ENCODE measurements around the gene NEK11. TPM values are rescaled to one million over a fixed set of nuclear protein-coding genes. Genes with fewer than 3 reads are reported as not detected.

The NEK11 gene
- total RNA-seq, 4 donors from 2014 or later, result 2.3 to 25.2 (median 8.4) TPM

GRCh38 chr3:131082246-131082645 is 55.6 kb downstream of the NEK11 start:
- Histone ChIP-seq H3K4me3 (no peak overlapping the region), H3K4me1 (no peaks in the 10 kb centered on the region), H3K36me3 (no peaks in the 10 kb centered on the region), H3K27me3 (no peaks in the 10 kb centered on the region), H3K27ac (no peak overlapping the region), H3K9me3 (no peaks in the 10 kb centered on the region)
- intact Hi-C loops (cut with DNase I; ENCODE audit: low total_unique reads), result no loop called here
- DNase-seq, result no peak
- TF ChIP-seq POLR2A (IDR thresholded peaks at IDR 0.05), result no peak
- TF ChIP-seq, protein P1, sequence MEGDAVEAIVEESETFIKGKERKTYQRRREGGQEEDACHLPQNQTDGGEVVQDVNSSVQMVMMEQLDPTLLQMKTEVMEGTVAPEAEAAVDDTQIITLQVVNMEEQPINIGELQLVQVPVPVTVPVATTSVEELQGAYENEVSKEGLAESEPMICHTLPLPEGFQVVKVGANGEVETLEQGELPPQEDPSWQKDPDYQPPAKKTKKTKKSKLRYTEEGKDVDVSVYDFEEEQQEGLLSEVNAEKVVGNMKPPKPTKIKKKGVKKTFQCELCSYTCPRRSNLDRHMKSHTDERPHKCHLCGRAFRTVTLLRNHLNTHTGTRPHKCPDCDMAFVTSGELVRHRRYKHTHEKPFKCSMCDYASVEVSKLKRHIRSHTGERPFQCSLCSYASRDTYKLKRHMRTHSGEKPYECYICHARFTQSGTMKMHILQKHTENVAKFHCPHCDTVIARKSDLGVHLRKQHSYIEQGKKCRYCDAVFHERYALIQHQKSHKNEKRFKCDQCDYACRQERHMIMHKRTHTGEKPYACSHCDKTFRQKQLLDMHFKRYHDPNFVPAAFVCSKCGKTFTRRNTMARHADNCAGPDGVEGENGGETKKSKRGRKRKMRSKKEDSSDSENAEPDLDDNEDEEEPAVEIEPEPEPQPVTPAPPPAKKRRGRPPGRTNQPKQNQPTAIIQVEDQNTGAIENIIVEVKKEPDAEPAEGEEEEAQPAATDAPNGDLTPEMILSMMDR (IDR thresholded peaks at IDR 0.05), result no peak

DNA sequence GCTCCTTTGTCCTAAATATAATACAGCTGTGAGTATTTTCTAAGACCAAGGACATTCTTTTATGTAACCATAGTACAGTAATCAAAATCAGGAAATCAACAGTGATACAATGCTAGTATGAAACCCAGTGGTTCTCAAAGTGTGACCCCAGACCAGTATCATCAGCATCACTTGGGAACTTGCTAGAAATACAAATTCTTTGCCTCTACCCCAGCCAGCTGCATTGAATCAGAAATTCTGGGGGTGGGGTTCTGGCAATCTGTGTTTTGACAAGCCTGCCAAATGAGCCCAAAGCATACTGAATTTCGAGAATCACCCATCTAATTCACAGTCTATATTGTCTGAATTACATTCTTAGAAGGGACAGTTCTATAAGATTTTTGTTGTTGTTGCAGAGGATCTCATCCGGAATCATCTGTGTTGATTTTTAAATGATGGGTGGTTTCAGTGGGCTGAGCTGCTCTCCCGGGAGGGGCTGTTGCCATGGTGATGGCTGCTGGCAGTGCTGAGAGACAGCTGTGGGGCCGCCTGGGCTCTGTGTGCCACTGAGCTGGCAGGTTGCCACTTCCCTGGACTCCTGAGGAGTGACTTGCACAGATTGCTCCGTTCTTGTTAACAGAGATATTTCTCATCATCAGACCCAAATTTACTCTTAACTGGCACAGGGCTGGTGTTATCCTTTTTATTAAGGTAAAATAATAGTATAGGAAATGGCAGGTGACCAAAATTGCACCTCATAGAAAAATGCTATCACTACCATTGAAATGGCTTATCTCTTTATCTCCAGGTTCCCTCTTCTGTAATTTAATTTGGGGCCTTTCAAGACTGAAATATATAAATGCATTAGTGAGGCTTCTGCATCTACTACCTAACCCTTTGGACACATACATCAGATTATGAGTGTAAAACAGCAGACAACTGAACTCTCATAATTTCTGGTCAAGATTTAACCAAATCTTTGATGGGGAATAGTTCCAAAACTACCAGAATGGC is 56.5 kb downstream of the NEK11 start:
- no peaks in the 10 kb centered on the region for H3K9me3 ChIP-seq
- intact Hi-C loops (cut with DNase I; ENCODE audit: low total_unique reads), result no loop called here
- no peak overlapping the region for H3K4me3 ChIP-seq
- DNase-seq, result no peak
- no peaks in the 10 kb centered on the region for H3K4me1 ChIP-seq
- H3K36me3 ChIP-seq, result no peaks in the 10 kb centered on the region
- TF ChIP-seq POLR2A (IDR thresholded peaks at IDR 0.05), result no peak
- no peak overlapping the region for H3K27ac ChIP-seq
- H3K27me3 ChIP-seq, result no peaks in the 10 kb centered on the region

DNA sequence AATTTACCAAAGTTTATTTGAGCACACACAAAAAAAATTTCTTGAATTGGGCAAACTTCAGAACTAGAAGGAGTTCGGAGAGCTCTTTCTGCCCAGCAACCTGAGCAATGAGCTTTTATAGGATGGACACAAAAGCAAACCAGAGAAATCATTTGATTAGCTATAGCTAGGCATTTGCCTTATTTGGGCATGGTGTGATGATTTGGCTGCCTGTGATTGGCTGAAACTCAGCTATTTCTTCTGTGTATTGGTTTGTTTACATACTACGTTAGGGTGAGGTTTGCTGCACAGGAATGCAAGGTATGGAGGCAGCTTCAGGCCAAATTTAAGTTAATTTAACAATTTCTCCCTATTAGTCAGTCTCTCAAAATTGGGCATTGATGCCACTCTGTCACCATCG is 65.1 kb downstream of the NEK11 start:
- H3K9me3 ChIP-seq, result no peaks in the 10 kb centered on the region
- no peak for DNase-seq
- no peaks in the 10 kb centered on the region for H3K27me3 ChIP-seq
- TF ChIP-seq POLR2A (IDR thresholded peaks at IDR 0.05), result no peak
- TF ChIP-seq, protein P1 (IDR thresholded peaks at IDR 0.05), result no peak
- no peak overlapping the region for H3K4me3 ChIP-seq
- H3K36me3 ChIP-seq, result no peaks in the 10 kb centered on the region
- intact Hi-C loops (cut with DNase I; ENCODE audit: low total_unique reads), result no loop called here
- H3K4me1 ChIP-seq, result no peaks in the 10 kb centered on the region
- no peak overlapping the region for H3K27ac ChIP-seq

- H3K4me3 ChIP-seq, result no peak overlapping the region
- no peaks in the 10 kb centered on the region for H3K9me3 ChIP-seq
- DNase-seq, result no peak
- no peak for TF ChIP-seq POLR2A (IDR thresholded peaks at IDR 0.05)
- TF ChIP-seq, protein P1 (IDR thresholded peaks at IDR 0.05), result no peak
- H3K27ac ChIP-seq, result no peak overlapping the region
- intact Hi-C loops (cut with DNase I; ENCODE audit: low total_unique reads), result no loop called here
- H3K4me1 ChIP-seq, result no peaks in the 10 kb centered on the region
- no peaks in the 10 kb centered on the region for H3K27me3 ChIP-seq
- no peaks in the 10 kb centered on the region for H3K36me3 ChIP-seq
Observed at GRCh38 chr3:131107637-131108433, 81.2 kb downstream of the NEK11 start.

- TF ChIP-seq, protein P1 (IDR thresholded peaks at IDR 0.05), result no peak
- no peak for TF ChIP-seq POLR2A (IDR thresholded peaks at IDR 0.05)
- Histone ChIP-seq H3K9me3 (no peaks in the 10 kb centered on the region), H3K4me3 (no peak overlapping the region), H3K4me1 (no peaks in the 10 kb centered on the region), H3K27me3 (no peaks in the 10 kb centered on the region), H3K27ac (no peak overlapping the region), H3K36me3 (no peaks in the 10 kb centered on the region)
- intact Hi-C loops (cut with DNase I; ENCODE audit: low total_unique reads), result no loop called here
- DNase-seq, result no peak
Observed at GRCh38 chr3:131109156-131109555, 82.5 kb downstream of the NEK11 start.

Data from uterus (tissue), 4 donors.